ENCODE results near the gene ORMDL1. TPM values are rescaled to one million over a fixed set of nuclear protein-coding genes. Genes with fewer than 3 reads are reported as not detected.
A peak's percentile ranks its signal among the peaks of the same experiment; 100 is the strongest.
"Not testable (repeated sequence)": the region's sequence is repeated elsewhere in the genome, so short reads cannot be mapped to it uniquely, and the experiment has no call there.

ORMDL1 gene
- total RNA-seq, 1 donor from 2014 or later: 58.9 TPM

DNA sequence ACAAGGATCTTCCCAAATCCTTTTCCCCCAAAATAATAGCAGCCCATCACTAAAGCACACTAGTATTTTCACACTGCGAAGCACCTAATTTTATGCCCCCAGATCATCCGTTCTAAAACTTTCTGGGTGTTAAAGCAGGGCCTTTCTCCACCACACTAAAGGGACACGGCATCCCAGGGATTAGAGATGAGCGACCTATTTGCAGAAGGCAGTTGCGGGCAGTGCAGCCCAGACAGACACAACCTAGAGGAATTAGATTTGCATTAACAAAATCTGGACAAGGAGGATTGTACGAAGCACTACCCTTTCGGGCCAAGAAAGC, 21.9 kb downstream of the ORMDL1 start:
- H3K4me1 ChIP-seq: peaks cover 5% of the 10 kb centered on the region
- peak in 1 of 2 donors; percentile 83 for DNase-seq (ENCODE audit: extremely low spot score in 2 of 2)
- H3K9me3 ChIP-seq: no peaks in the 10 kb centered on the region
- peak overlapping the region; percentile 67 to 77 for H3K4me3 ChIP-seq
- TF ChIP-seq POLR2AphosphoS5 (IDR thresholded peaks at IDR 0.05; ENCODE audit: insufficient read depth in 1 of 2, low read depth in 1 of 2) (no peak), POLR2A (IDR thresholded peaks at IDR 0.05) (no peak)
- TF ChIP-seq, protein P1, sequence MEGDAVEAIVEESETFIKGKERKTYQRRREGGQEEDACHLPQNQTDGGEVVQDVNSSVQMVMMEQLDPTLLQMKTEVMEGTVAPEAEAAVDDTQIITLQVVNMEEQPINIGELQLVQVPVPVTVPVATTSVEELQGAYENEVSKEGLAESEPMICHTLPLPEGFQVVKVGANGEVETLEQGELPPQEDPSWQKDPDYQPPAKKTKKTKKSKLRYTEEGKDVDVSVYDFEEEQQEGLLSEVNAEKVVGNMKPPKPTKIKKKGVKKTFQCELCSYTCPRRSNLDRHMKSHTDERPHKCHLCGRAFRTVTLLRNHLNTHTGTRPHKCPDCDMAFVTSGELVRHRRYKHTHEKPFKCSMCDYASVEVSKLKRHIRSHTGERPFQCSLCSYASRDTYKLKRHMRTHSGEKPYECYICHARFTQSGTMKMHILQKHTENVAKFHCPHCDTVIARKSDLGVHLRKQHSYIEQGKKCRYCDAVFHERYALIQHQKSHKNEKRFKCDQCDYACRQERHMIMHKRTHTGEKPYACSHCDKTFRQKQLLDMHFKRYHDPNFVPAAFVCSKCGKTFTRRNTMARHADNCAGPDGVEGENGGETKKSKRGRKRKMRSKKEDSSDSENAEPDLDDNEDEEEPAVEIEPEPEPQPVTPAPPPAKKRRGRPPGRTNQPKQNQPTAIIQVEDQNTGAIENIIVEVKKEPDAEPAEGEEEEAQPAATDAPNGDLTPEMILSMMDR (IDR thresholded peaks at IDR 0.05): no peak
- peaks cover 0 to 5% of the 10 kb centered on the region in 2 donors for H3K36me3 ChIP-seq
- no peaks in the 10 kb centered on the region for H3K27me3 ChIP-seq
- H3K27ac ChIP-seq: peak overlapping the region; percentile 95
- intact Hi-C loops (cut with DNase I): no loop called here

DNA sequence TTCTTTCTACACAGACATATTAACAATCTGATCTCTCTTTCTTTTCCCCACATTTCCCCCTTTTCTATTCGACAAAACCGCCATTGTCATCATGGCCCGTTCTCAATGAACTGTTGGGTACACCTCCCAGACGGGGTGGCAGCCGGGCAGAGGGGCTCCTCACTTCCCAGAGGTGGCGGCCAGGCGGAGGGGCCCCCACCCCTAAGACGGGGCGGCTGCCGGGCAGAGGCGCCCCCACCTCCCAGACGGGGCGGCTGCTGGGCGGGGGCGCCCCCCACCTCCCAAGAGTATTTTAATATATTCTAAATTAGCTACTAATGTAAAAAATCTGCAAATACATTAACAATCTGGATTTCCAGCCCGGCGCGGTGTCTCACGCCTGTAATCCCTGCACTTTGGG, 24.0 kb downstream of the ORMDL1 start:
- H3K9me3 ChIP-seq; H3K36me3 ChIP-seq; intact Hi-C loops (cut with DNase I): not testable (repeated sequence)

DNA sequence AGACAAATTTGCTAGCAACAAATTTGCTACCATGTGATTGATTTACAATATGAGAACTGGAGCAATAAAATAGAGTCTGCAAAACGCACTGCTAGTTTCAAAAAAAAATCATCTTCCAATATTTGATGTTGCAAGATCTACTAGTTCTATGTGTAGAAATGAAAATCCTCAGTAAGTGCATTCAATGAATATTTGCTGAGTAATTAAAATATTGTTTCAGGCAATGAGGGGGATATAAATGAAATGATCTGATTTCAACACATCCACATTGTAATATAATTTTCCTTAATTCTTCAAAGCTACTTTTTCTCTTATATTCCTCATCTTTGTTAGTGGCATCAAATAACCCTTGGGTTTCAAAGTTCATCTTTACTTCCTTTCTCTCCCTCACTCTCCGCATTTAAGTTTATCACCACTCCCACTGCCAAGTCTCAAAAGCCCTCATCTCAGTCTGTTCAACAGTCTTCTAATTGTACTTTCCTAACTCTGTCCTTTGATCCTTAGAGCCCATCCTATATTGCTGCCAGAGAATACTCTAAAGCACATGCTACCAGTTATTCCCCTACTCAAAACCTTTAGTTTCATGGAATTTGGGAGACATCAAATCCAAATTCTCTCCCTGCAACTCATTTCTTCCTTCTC, 27.7 kb downstream of the ORMDL1 start:
- H3K27ac ChIP-seq: no peak overlapping the region
- no peaks in the 10 kb centered on the region for H3K27me3 ChIP-seq
- intact Hi-C loops (cut with DNase I): no loop called here
- no peaks in the 10 kb centered on the region for H3K9me3 ChIP-seq
- no peak overlapping the region for H3K4me3 ChIP-seq
- TF ChIP-seq, protein P1 (IDR thresholded peaks at IDR 0.05): no peak
- H3K36me3 ChIP-seq: peaks cover 0 to 11% of the 10 kb centered on the region in 2 donors
- DNase-seq (ENCODE audit: extremely low spot score in 2 of 2): no peak
- no peaks in the 10 kb centered on the region for H3K4me1 ChIP-seq

More for the DNA sequence above, 24.0 kb downstream of the ORMDL1 start:
- H3K4me1 ChIP-seq; H3K27me3 ChIP-seq; H3K4me3 ChIP-seq; H3K27ac ChIP-seq; DNase-seq (ENCODE audit: extremely low spot score in 2 of 2): not testable (repeated sequence)

DNA sequence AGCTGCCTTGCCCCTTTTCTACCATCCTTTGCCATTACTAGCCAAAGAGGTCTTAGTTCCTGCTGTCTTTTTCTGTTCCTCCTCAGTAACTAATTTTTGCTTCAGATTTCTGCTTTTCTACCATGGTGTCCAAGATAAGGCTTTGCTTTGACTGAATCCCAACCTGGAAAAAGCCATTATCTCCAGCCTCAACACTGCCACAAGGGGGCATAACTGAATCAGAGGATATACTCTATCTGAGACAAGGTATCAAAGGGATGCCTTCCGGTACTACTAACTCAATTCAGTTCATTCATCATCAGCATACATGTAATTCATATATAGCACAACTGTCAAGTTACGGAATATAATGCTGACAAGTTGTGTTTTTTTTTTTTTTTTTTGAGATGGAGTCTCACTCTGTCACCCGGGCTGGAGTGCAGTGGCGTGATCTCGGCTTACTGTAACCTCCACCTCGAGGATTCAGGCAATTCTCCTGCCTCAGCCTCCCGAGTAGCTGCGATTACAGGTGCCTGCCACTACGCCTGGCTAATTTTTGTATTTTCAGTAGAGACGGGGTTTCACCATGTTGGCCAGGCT, 33.0 kb downstream of the ORMDL1 start:
- Histone ChIP-seq H3K4me3 (no peak overlapping the region), H3K27me3 (no peaks in the 10 kb centered on the region), H3K27ac (no peak overlapping the region), H3K9me3 (no peaks in the 10 kb centered on the region), H3K4me1 (no peaks in the 10 kb centered on the region), H3K36me3 (peaks cover 0 to 34% of the 10 kb centered on the region in 2 donors)
- TF ChIP-seq, protein P1 (IDR thresholded peaks at IDR 0.05): peak in 2 of 3 experiments; percentile 25 to 36
- no peak for TF ChIP-seq POLR2A (IDR thresholded peaks at IDR 0.05)
- DNase-seq (ENCODE audit: extremely low spot score in 2 of 2): no peak
- intact Hi-C loops (cut with DNase I): no loop called here

DNA sequence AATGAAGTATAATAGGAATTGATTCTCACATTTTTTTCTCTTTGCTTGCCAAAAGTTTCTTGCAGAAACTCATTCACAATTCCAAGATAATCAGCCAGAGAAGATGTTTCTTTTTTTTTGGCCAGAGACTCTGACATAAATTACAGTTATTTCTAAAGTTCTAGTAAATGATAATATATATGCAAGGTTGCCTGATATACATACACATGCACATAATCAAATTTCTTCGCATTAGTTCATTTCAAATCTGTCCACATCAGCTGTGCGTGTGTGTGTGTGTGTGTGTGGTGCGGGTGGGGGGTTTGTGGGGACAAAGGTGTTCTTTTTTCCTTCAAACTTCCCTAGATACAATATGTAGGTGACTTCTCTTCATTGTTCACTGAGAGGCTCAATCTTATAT, 54.7 kb downstream of the ORMDL1 start:
- Histone ChIP-seq H3K27ac (no peak overlapping the region), H3K4me1 (no peaks in the 10 kb centered on the region), H3K9me3 (no peaks in the 10 kb centered on the region), H3K27me3 (no peaks in the 10 kb centered on the region), H3K4me3 (no peak overlapping the region), H3K36me3 (no peaks in the 10 kb centered on the region)
- intact Hi-C loops (cut with DNase I): no loop called here
- no peak for DNase-seq (ENCODE audit: extremely low spot score in 2 of 2)
- TF ChIP-seq POLR2A (IDR thresholded peaks at IDR 0.05): no peak
- TF ChIP-seq, protein P1 (IDR thresholded peaks at IDR 0.05): no peak
